MM.1S (cell line): ENCODE results near the gene YTHDF2.

ENCODE experiments used
- DNase-seq: peaks from one replicate; pipeline ENCODE4 v3.0.0-alpha.2; 2015
- H2AFZ ChIP-seq: fragments of 300-600 bp; sonication (generic); 2 replicates; pipeline ENCODE4 v1.6.0; 2016; ENCODE audit warnings: antibody characterized with exemption, low read length
- H3F3A ChIP-seq: fragments of 300-600 bp; sonication (generic); 2 replicates; pipeline ENCODE4 v1.6.1; 2016; ENCODE audit warnings: mild to moderate bottlenecking, antibody characterized with exemption, low read length, moderate library complexity, mixed read lengths; ENCODE audit not compliant: insufficient read depth
- H3K27ac ChIP-seq: fragments of 300-600 bp; sonication (generic); 2 replicates; pipeline ENCODE4 v1.5.1; 2016; ENCODE audit warnings: mild to moderate bottlenecking, low read length
- H3K27me3 ChIP-seq: fragments of 300-600 bp; sonication (generic); replicated peaks from 2 replicates; pipeline ENCODE4 v1.6.0; 2016; ENCODE audit warnings: low read length; ENCODE audit not compliant: insufficient read depth
- H3K36me3 ChIP-seq: fragments of 300-600 bp; sonication (generic); replicated peaks from 2 replicates; pipeline ENCODE4 v1.6.1; 2016; ENCODE audit warnings: mild to moderate bottlenecking, low read length, mixed read lengths; ENCODE audit not compliant: insufficient read depth
- H3K4me1 ChIP-seq: fragments of 300-600 bp; sonication (generic); 2 replicates; pipeline ENCODE4 v1.6.1; 2016; ENCODE audit warnings: low read length, mixed read lengths
- H3K4me2 ChIP-seq: fragments of 300-600 bp; sonication (generic); 2 replicates; pipeline ENCODE4 v1.6.0; 2016; ENCODE audit warnings: low read depth, low read length
- H3K4me3 ChIP-seq: fragments of 300-600 bp; sonication (generic); 2 replicates; pipeline ENCODE4 v1.5.1; 2016; ENCODE audit warnings: low read length, mixed read lengths
- H3K79me2 ChIP-seq: fragments of 300-600 bp; sonication (generic); 2 replicates; pipeline ENCODE4 v1.6.1; 2016; ENCODE audit warnings: mixed run types, low read length, mixed read lengths
- H3K9ac ChIP-seq: fragments of 300-600 bp; sonication (generic); 2 replicates; pipeline ENCODE4 v1.6.1; 2016; ENCODE audit warnings: low read length, mixed read lengths
- H3K9me2 ChIP-seq: fragments of 300-600 bp; sonication (generic); replicated peaks from 2 replicates; pipeline ENCODE4 v1.6.1; 2016; ENCODE audit warnings: mild to moderate bottlenecking, low read length, mixed read lengths; ENCODE audit not compliant: insufficient read depth
- H3K9me3 ChIP-seq: fragments of 300-600 bp; sonication (generic); replicated peaks from 2 replicates; pipeline ENCODE4 v1.6.1; 2016; ENCODE audit warnings: mild to moderate bottlenecking, low read length, mixed read lengths; ENCODE audit not compliant: insufficient read depth
- H4K20me1 ChIP-seq: fragments of 300-600 bp; sonication (generic); 2 replicates; pipeline ENCODE4 v1.6.1; 2016; ENCODE audit warnings: mild to moderate bottlenecking, low read length, moderate library complexity, mixed read lengths; ENCODE audit not compliant: insufficient read depth
- CTCF ChIP-seq: fragments of 300-600 bp; sonication (generic); IDR thresholded peaks from 2 replicates; pipeline ENCODE4 v1.5.1; 2016; ENCODE audit warnings: antibody characterized with exemption, low read length, mixed read lengths
- EZH2 ChIP-seq: fragments of 300-600 bp; sonication (generic); optimal IDR thresholded peaks from 2 replicates; pipeline ENCODE3; 2017; ENCODE audit warnings: low read depth, mild to moderate bottlenecking, antibody characterized with exemption, low read length, mixed read lengths
- EZH2phosphoT487 ChIP-seq: fragments of 300-600 bp; sonication (generic); IDR thresholded peaks from 2 replicates; pipeline ENCODE4 v1.6.1; 2018; ENCODE audit warnings: antibody characterized with exemption, low read length

The YTHDF2 gene

DNA sequence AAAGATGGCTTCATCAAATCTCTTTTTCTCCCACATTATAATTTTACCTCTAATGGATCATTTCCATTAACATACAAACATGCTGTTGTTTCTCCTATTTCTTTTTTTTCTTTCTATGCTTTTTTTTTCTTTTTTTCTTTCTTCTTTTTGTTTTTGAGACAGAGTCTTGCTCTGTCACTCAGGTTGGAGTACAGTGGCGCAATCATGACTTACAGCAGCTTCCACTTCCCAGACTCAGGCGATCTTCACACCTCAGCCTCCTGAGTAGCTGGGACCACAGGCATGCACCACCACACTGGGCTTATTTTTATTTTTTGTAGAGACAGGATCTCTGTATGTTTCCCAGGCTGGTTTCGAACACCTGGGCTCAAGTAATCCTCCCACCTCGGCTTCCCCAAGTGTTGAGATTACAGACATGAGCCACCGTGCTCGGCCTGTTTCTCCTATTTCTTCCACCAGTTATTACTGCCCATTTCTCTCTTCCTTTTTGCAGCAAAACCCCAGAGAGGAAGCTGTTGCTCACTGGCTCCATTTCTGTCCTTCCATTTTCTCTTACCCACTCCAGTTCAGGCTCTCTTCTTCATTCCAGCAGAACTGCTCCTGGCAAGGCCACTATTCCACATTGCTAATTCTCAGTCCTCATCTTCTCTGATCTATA lies 43.1 kb downstream of the YTHDF2 start:
- no peak overlapping the region for H3K4me2 ChIP-seq
- H3K9me2 ChIP-seq: no peaks in the 10 kb centered on the region
- no peak overlapping the region for H3K27ac ChIP-seq
- H3F3A ChIP-seq: peaks cover 5% of the 10 kb centered on the region
- no peak overlapping the region for H3K4me3 ChIP-seq
- no peaks in the 10 kb centered on the region for H3K4me1 ChIP-seq
- H3K79me2 ChIP-seq: no peaks in the 10 kb centered on the region
- H2AFZ ChIP-seq: no peak overlapping the region
- no peak for DNase-seq
- no peaks in the 10 kb centered on the region for H4K20me1 ChIP-seq
- no peak overlapping the region for H3K9ac ChIP-seq
- H3K9me3 ChIP-seq: no peaks in the 10 kb centered on the region
- no peaks in the 10 kb centered on the region for H3K36me3 ChIP-seq
- TF ChIP-seq CTCF (no peak), EZH2phosphoT487 (no peak), EZH2 (no peak)
- H3K27me3 ChIP-seq: no peaks in the 10 kb centered on the region

- no peaks in the 10 kb centered on the region for H3K27me3 ChIP-seq
- no peak overlapping the region for H3K4me3 ChIP-seq
- H3K9me3 ChIP-seq: no peaks in the 10 kb centered on the region
- H3K4me2 ChIP-seq: no peak overlapping the region
- no peaks in the 10 kb centered on the region for H3K4me1 ChIP-seq
- no peak overlapping the region for H2AFZ ChIP-seq
- no peak overlapping the region for H3K27ac ChIP-seq
- no peaks in the 10 kb centered on the region for H3F3A ChIP-seq
- no peaks in the 10 kb centered on the region for H3K36me3 ChIP-seq
- no peak for DNase-seq
- no peak overlapping the region for H3K9ac ChIP-seq
- no peaks in the 10 kb centered on the region for H3K79me2 ChIP-seq
- H3K9me2 ChIP-seq: no peaks in the 10 kb centered on the region
- no peaks in the 10 kb centered on the region for H4K20me1 ChIP-seq
- no peak for TF ChIP-seq EZH2
- no peak for TF ChIP-seq CTCF
- no peak for TF ChIP-seq EZH2phosphoT487
Measured at GRCh38 chr1:28781305-28781704, 44.6 kb downstream of the YTHDF2 start.

GRCh38 chr1:28782011-28782410 lies 45.3 kb downstream of the YTHDF2 start:
- Histone ChIP-seq H3K9ac (no peak overlapping the region), H3K36me3 (no peaks in the 10 kb centered on the region), H3K27ac (no peak overlapping the region), H3F3A (no peaks in the 10 kb centered on the region), H3K9me3 (no peaks in the 10 kb centered on the region), H3K9me2 (no peaks in the 10 kb centered on the region), H3K27me3 (no peaks in the 10 kb centered on the region), H3K79me2 (no peaks in the 10 kb centered on the region), H3K4me2 (no peak overlapping the region), H4K20me1 (no peaks in the 10 kb centered on the region), H3K4me3 (no peak overlapping the region), H3K4me1 (no peaks in the 10 kb centered on the region), H2AFZ (no peak overlapping the region)
- DNase-seq: no peak
- TF ChIP-seq EZH2: no peak
- TF ChIP-seq CTCF: no peak
- no peak for TF ChIP-seq EZH2phosphoT487
